Amniotic epithelial cell (primary cell): ENCODE results near the gene BCAS4.

Experiments used
- DNase-seq: peaks from one replicate; pipeline ENCODE4 v3.0.0-alpha.2; 2010; ENCODE audit warnings: low read depth

BCAS4 gene

GRCh38 chr20:50876063-50876685 lies 81.3 kb downstream of the BCAS4 start:
- DNase-seq = no peak

GRCh38 chr20:50876816-50877215 lies 82.0 kb downstream of the BCAS4 start:
- no peak for DNase-seq

GRCh38 chr20:50877232-50877743 lies 82.4 kb downstream of the BCAS4 start:
- no peak for DNase-seq

GRCh38 chr20:50879649-50880550 lies 85.0 kb downstream of the BCAS4 start:
- no peak for DNase-seq

- DNase-seq = peak; percentile 30
Measured at GRCh38 chr20:50881759-50882424, 87.0 kb downstream of the BCAS4 start.

- no peak for DNase-seq
Measured at GRCh38 chr20:50883856-50884255, 89.0 kb downstream of the BCAS4 start.

- no peak for DNase-seq
Measured at GRCh38 chr20:50885068-50885467, 90.2 kb downstream of the BCAS4 start.

- DNase-seq = no peak
Measured at GRCh38 chr20:50885781-50886180, 90.9 kb downstream of the BCAS4 start.

GRCh38 chr20:50886184-50886790 lies 91.4 kb downstream of the BCAS4 start:
- no peak for DNase-seq

- DNase-seq = no peak
Measured at GRCh38 chr20:50887576-50887975, 92.7 kb downstream of the BCAS4 start.

GRCh38 chr20:50891138-50891537 lies 96.3 kb downstream of the BCAS4 start:
- DNase-seq = peak; percentile 86

GRCh38 chr20:50892394-50892793 lies 97.5 kb downstream of the BCAS4 start:
- no peak for DNase-seq

GRCh38 chr20:50893620-50894019 lies 98.8 kb downstream of the BCAS4 start:
- DNase-seq = no peak

GRCh38 chr20:50895111-50895830 lies 100.4 kb downstream of the BCAS4 start:
- peak; percentile 59 for DNase-seq

- no peak for DNase-seq
Measured at GRCh38 chr20:50898475-50898874, 103.6 kb downstream of the BCAS4 start.

GRCh38 chr20:50900261-50900660 lies 105.4 kb downstream of the BCAS4 start:
- DNase-seq = no peak

GRCh38 chr20:50901301-50901700 lies 106.4 kb downstream of the BCAS4 start:
- DNase-seq = no peak

GRCh38 chr20:50903353-50904051 lies 108.6 kb downstream of the BCAS4 start:
- no peak for DNase-seq

GRCh38 chr20:50904067-50904570 lies 109.3 kb downstream of the BCAS4 start:
- DNase-seq = no peak

GRCh38 chr20:50909413-50909812 lies 114.6 kb downstream of the BCAS4 start:
- DNase-seq = no peak

GRCh38 chr20:50911030-50911429 lies 116.2 kb downstream of the BCAS4 start:
- DNase-seq = no peak
